GM19467 (cell line): Measurements from ENCODE around the gene RNU1-1.
"Not testable (repeated sequence)": the region's sequence is repeated elsewhere in the genome, so short reads cannot be mapped to it uniquely, and the experiment has no call there.

Experiments
- ATAC-seq: cut with Tn5 transposase; IDR thresholded peaks from one replicate; pipeline ENCODE4 v1.9.1; 2021; ENCODE audit warnings: mild to moderate bottlenecking, moderate library complexity; ENCODE audit not compliant: unreplicated experiment

The RNU1-1 gene

DNA sequence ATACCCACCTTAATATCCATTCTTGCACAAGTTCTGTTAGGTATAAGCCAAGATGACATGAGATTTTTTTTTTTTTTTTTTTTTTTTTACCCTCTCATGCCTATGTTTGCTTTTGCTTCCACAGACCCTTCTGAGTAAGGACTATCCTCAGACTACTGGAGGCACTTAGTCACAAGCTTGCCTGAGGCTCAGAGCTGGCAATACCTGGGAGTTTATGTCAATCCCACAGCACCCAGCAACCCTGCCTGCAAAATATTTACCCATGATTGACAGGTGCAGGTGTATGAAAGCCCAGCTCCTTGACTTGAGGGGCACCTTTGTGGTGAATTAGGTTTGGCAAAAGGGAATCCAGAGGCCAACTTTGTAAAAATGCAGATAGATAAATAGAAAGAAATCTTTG is 11.7 kb upstream of the RNU1-1 start:
- ATAC-seq: not testable (repeated sequence)

GRCh38 chr1:16521679-16522078 is 7.6 kb upstream of the RNU1-1 start:
- not testable (repeated sequence) for ATAC-seq

DNA sequence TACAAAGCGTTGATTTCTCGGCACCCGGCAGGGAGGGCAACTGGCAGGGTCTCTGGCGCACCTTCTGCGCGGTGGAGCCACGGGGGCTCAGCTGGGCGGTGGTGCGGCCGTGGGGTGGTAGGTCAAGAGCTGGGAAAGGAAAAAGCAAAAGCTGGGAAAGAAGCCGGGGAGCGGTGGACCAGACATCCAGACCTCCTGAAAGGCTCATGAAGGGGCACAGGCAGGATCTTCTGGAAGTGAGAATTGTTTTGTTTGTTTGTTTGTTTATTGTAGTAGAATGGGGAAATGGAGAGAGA is 7.2 kb upstream of the RNU1-1 start:
- no peak for ATAC-seq

DNA sequence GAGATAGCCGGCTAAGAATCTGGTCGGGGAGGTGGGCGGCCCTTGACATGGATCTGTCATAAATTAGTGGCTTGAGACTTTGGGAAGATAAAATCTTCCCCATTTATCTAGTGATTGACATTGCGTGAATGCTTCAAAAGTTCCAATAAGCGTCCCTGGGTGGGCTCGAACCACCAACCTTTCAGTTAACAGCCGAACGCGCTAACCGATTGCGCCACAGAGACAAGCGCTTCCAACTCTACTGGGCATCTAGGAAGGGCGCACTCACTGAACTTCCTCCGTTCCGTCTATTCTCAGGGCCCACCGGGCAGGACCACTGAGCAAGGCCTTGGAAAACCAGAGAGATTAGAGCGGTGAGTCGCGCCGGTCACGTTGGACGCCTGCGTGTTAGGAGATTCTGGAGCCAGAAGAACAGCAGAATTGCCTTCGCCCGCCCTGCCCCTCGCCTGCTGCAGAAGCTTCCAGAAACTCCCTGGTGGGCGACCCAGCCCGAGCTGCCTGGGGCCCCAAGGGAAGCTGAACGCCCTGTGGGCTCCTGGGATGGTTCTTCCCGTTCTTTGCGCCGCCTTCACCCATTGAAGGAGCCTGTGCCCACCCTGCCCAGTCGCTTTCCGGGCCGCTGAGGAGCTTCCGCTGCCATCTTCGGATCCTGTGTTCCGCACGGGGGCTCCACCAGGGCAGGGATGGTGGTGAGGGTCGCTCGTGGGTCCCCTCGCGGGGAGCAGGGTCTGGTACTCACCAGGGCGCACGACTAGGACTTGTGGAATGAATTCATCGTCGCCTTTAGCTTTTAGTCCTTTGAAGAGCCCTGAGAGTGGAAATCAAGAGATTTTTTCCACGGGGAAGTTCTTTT is 6.6 kb upstream of the RNU1-1 start:
- ATAC-seq: not testable (repeated sequence)

- not testable (repeated sequence) for ATAC-seq
These were observed 5.3 kb upstream of the RNU1-1 start for GRCh38 chr1:16519255-16519951.

DNA sequence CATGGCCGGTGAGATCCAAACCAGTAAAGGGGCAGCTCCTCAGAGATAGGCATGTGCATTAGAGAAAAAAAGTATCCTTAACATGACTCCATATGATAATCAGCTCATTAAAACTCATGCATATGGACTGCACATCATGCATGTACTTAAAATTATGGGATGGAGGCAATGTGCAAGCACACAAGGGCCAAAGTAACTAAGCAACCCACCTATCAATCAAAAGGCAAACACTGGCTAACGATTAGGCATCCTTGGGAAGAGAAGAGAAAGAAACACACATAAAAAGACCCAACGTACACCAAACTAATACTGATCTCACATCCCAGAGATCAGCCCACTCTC is 4.8 kb upstream of the RNU1-1 start:
- not testable (repeated sequence) for ATAC-seq

DNA sequence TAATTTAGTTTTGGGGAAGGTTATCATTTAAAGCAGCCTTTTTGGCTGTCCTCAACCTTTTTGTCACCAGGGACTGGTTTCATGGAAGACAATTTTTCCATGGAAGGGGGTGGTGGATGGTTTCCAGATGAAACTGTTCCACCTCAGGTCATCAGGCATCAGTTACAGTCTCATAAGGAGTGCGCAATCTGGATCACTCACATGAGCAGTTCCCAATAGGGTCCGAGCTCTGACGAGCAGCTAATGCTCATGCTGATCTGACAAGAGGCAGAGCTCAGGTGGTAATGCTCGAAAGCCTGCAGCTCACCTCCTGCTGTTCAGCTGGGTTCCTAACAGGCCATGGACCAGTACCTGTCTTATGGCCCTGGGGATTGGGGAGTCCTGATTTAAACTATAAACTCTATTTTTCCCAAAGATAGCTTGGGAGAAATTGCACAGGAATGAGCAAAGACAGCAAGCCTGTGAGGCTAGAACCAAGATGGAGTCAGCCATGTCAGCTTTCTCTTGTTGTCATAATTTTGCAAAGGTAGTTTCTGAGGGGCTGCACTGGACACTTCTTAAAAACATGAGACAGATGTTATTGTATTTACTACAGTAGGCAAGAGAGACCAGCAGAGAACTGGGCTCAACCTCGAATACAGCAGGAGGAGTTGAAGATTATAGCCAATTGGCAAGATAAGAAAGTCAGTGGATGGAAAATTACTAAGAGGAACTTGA is 2.8 kb upstream of the RNU1-1 start:
- not testable (repeated sequence) for ATAC-seq

GRCh38 chr1:16513412-16514106 is 526 bp downstream of the RNU1-1 start:
- ATAC-seq: peak; percentile 87

GRCh38 chr1:16512624-16513411 is 1.3 kb downstream of the RNU1-1 start:
- ATAC-seq: not testable (repeated sequence)

DNA sequence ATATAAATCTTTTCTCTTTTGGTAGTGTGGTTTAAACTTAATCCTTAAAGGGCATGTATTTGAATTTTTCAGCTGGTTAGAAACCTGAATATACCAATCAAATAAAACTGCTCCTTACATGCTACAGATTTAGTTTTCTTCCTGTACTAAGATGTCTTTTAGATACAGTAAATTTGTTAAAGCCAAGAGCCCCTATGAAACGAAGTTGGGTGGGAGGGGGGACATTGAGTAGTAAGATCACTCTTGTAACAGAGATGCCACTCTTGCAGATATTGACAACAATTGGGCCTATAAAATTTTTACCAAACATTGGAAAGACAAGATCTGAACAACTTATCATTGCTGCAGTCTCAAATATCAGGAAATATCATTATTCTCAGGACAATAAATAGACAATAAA is 2.2 kb downstream of the RNU1-1 start:
- ATAC-seq: not testable (repeated sequence)

DNA sequence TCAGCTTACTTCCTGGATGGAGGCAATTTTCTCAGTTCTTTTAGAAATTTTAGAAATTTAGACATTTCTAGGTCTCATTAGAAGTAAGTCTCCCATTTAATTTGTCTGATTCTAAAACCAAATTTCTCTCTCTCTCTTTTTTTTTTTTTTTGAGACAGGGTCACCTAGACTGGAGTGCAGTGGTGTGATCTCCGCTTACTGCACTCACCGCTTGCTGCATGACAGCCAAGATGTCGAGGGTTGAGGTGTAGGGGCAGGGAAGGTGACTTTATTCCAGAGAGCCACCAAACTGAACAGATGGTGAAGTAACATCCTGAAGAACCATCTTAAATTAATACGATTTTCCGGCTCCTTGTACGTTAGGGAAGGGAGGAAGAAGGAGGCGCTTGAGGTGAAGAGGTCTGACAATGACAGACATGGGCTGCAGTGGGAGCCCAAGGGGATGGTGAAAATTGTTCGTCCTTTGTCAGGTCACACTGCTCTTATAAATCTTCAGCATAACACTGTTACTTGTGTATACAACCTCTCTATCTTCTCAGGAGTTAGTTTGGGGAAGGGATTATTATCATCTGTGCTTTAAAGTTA is 5.1 kb downstream of the RNU1-1 start:
- not testable (repeated sequence) for ATAC-seq

DNA sequence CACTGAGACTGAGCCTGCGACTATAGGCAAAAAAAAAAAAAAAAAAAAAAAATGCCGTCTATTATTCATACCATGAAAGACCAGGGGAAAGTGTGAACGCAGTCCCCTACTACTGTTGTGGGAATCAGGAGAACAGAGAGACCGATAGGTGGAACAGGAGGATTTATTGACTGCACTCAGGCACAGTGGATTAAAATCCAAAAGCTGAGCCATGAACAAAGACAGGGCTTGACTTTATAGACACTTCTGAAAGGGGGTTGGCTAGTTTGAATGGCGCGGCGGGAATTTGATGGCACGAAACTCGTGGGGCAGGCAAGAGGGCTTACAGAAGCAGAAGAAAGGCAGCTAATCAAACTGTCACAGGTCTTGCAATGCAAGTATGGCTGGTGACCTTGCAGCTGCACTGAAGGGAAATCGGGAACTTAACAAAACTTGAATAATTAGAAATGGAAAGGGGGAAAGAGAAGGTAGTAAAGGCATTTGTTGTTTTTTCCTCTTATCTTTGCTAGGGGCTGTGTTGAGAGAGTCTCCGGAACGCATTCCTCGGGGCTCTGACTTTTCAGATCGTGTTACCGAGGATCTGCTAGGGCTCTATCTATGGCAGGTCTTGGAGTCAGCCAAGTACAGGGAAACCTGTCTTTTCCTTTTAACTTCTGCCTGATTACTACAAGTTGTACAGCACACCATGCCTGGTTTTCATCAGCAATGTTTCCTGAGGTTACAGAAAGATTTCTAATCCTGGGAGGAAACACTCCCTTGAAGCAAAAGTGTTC is 7.5 kb downstream of the RNU1-1 start:
- not testable (repeated sequence) for ATAC-seq

DNA sequence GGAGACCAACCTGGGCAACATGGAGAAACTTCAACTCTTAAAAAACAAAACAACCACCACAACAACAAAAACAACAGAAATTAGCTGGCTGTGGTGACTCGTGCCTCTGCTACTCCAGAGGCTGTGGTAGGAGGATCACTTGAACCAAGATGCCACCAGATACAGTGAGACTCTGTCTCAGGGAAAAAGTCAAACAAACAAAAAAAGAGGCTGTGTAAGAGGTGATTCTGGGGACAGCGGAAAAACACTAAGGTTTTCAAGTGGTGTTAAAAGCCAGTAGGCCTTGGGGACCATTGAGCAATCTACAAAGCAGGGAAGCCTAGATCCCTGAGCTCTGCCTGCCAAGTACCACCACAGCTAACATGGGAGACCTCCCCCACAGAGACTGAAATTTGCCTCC is 8.2 kb downstream of the RNU1-1 start:
- ATAC-seq: not testable (repeated sequence)

DNA sequence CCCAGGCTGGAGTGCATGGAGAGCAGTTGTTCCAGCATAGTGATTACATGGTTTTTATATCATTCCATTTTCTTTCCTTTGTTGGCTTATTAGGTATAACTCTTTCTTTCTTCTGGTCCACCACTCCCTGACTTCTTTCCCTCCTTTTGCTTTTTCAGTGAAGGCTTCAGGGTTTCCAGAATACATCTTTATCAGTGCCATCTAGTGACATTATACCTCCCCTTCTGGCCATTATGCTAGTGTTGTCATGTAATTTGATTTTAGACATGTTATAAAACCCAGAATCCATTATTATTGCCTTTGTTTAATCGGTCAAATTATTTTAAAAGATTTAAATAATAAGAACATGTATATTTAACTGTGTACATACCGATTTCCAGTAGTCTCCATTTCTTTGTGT is 10.6 kb downstream of the RNU1-1 start:
- no peak for ATAC-seq

DNA sequence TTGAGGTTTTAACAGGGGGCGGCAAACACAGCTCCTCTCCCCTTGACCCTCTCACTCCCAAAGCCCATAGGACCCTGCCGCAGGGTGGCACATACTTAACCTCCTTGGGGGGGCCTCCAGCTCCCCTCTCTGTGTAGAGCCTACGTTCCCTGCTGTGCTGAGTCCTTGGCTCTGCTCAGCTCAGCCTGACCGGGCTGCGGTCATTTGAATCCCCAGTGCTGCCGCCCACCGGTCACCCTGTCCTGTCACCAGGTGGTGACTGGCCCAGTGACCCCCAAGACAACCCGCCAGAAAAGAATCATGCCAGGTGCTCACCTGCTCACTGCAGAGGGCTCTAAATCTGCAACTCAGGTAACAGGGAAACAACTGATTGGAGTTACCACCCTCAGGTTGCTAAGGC is 12.6 kb downstream of the RNU1-1 start:
- ATAC-seq: not testable (repeated sequence)

DNA sequence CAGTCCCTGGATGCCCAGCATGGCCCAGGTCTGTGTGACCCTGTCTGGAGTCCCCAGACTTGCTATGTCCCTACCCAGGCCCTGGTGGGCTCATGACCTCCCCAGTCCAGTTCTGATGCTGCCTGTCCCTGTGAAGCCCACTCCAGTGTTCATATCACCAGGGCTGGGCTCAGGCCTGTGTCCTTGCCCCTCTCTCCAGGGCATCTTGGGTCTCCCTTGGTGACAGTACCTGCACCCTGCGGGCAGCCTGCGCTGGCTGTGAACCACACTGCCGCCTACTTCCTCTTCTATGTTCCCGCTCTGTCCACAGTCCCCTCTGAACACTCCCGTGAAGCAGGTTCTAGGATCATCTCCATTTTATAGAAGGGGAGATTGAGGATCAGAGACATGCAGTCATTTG is 13.1 kb downstream of the RNU1-1 start:
- ATAC-seq: not testable (repeated sequence)

DNA sequence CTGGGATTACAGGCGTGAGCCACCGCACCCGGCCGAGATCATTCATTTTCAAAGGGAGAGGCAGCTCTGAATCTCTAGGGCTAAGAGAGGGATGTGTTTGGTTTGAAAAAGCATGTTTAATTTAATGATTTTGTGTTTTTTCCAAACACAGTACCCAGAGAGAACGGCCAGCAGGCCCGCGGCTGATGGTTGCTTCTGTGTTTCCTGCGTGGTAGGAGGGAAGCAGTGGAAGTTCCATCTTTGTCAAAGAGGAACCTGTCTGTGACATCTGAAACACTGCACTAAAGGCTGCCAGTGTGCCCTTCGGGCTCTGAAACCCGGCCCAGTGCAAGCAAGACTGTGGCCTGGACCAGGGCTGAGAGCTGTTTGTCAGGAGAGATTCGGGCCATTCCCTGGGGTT is 13.6 kb downstream of the RNU1-1 start:
- ATAC-seq: not testable (repeated sequence)

DNA sequence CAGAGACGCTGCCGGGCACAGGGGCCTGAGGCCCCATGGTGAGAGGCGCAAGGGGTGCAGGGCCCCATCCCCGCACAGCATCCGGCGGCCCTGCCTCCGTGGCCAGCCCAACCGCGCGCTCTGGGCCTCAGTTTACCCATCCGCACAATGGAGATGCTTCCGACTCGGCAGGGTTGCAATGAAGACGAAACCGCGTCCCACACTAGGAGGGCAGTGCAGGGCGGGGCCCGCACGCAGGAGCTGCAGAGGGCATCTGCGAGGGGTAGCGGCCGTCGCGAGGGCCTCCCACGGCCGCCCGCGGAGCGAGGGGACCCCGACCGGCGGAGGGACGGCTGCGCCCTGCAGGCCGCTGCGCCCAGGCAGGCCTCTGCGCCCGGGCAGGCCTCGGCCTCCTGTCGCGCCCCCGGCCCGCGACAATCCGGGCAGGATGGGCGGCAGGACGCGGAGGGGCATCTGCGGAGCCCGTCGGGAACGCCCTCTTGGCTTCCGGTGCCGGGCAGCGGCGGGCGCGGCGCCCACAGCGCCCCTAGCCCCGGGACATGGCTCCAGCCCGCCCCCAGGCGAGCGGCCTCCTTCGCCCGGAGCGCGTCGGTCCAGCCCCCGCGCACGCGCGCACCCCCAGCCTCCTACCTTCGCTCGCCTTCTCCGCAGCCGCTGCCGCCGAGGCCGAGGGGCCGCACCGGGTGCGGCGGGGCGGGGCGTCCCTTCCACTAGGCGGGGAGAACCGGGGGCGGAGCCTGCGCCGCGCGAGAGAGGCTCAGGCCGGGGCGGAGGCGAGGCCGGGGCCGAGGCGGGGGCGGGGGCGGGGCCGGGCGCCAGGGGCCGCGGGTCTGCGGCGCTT is 15.3 kb downstream of the RNU1-1 start:
- ATAC-seq: peak; percentile 63
